SKM-1 (cell line): ENCODE measurements around the gene OCIAD1.
"Not testable (repeated sequence)": the region's sequence is repeated elsewhere in the genome, so short reads cannot be mapped to it uniquely, and the experiment has no call there.

ENCODE experiments used
- DNase-seq: peaks from one replicate; lab custom pipeline; 2025; ENCODE audit not compliant: unreplicated experiment; lab: John Stamatoyannopoulos, UW

OCIAD1 gene

GRCh38 chr4:48889750-48890149, 58.9 kb downstream of the OCIAD1 start:
- DNase-seq, result not testable (repeated sequence)

GRCh38 chr4:48891028-48891619, 60.2 kb downstream of the OCIAD1 start:
- DNase-seq, result no peak

DNA sequence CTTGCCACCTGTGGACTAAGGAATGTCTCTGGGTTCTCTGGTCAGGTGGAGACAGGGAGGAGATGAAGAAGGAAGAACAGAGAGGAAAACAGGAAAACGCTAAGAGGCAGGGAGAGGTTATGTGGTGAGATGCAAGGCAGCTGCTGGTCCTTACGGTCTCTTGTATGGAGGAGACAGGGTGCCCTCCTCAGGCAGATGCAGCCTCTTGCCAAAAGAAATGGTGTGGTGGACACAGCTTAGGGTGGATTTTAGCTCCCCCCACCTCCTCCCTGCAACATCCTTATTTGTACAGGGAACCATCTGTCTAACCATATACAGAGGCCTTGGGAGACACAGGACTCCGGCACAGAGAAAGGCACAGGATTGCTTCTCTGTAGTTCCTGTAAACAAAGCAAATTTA, 66.0 kb downstream of the OCIAD1 start:
- DNase-seq, result no peak

- DNase-seq, result peak; percentile 21
Observed at GRCh38 chr4:48898733-48899431, 68.0 kb downstream of the OCIAD1 start.

DNA sequence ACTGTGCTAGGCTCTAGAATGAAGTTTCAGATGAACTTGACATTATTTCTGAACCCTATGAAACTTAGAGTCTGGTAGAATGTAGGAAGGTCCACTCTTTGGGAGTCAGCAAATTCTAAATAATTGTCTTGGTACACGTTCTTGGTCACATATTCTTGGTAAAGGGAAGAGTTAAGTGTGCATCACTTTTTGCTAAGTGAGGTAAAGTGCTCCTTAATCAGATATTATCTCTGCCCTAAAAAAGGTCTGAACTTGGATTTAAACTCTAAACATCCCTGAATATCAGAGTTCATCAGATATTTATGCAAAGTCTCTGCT, 68.5 kb downstream of the OCIAD1 start:
- DNase-seq, result no peak

DNA sequence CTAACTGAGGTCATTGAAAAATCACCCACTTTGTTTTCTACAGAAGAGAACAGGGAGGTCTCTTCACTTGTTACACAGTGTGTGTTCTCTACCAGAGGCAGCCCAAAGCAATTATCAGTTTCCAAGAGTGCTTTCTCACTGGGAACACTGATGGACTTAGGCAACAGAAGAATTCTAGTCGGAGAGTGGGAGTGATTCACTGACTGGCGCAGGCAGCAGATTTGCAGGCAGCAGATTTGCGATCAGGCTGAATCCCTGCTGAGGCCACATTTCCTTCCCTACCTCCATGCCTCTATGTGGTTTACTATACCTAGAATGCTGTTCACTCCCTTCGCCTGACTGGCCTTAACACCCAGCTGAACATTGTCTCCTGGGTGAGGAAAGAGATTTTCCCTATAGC, 69.1 kb downstream of the OCIAD1 start:
- no peak for DNase-seq

GRCh38 chr4:48901196-48901595, 70.3 kb downstream of the OCIAD1 start:
- DNase-seq, result no peak

GRCh38 chr4:48902266-48902665, 71.4 kb downstream of the OCIAD1 start:
- no peak for DNase-seq

GRCh38 chr4:48904101-48904500, 73.2 kb downstream of the OCIAD1 start:
- DNase-seq, result no peak

GRCh38 chr4:48904541-48905142, 73.8 kb downstream of the OCIAD1 start:
- DNase-seq, result no peak

GRCh38 chr4:48905363-48906015, 74.6 kb downstream of the OCIAD1 start:
- DNase-seq, result no peak

GRCh38 chr4:48906206-48907173, 75.6 kb downstream of the OCIAD1 start, which contains the start of gene OCIAD2:
Gene OCIAD2 (minus strand): TSS chr4:48906774. CDS start chr4:48904549, 2,225 bp downstream.
- no peak for DNase-seq

GRCh38 chr4:48907706-48908477, 77.0 kb downstream of the OCIAD1 start:
- no peak for DNase-seq

DNA sequence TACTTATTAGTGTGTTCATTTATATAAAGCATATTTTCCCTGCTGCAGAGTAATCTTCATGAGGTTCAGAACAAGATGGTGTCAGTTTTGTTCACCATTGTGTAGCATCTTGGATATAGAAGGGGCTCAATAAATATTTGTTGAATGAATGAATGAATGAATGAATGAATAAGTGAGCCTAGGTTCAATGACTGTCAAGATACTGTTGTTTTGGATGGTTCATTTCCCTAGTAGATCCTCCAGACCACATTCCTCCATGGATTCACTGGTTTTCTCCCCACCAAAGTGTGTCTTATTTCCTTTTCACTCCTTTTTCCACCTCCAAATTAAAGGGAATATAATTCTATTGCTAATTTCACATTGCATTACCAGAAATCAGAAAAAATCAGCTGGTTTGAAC, 77.8 kb downstream of the OCIAD1 start:
- no peak for DNase-seq

DNA sequence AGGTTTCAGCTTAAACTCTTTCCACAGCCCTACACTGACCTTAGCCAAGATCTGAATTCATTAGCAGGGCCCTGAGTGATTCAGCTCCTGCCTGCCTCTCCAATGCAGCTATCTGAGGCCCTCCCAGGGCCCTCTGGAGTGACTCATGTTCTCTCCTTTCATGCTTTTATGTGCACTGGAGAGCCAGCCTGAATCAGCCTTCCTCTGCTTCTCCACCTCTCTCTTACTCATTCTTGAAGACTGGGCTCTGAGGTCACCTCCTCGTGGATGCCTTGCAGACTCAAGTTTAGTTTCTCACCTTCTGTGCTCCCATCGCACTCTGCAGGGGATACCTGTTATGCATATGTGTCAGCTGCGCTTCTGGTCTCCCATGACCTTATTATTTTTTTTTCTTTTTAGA, 78.8 kb downstream of the OCIAD1 start:
- DNase-seq, result no peak

GRCh38 chr4:48910511-48910910, 79.6 kb downstream of the OCIAD1 start:
- no peak for DNase-seq
